Adrenal gland (tissue), 12 donors: ENCODE results near the gene ENTREP1. TPM values are rescaled to one million over a fixed set of nuclear protein-coding genes. Genes with fewer than 3 reads are reported as not detected.

ENCODE experiments used
- DNase-seq, 7 donors: peaks; one replicate each; pipeline ENCODE4 v3.0.0-alpha.2; 2019 to 2020
- H3K27ac ChIP-seq, 5 donors: fragments of 200-600 bp; sonication (generic) in 4 of 5; 1 replicate in 3 of 5; 2 replicates in 2 of 5; pipeline versions ENCODE4 v1.5.1 to v1.8.0; 2016 to 2020; ENCODE audit warnings: mild to moderate bottlenecking in 1 of 5
- H3K27me3 ChIP-seq: fragments of 200-600 bp; 2 replicates; pipeline ENCODE4 v1.8.0; 2021
- H3K36me3 ChIP-seq, 2 donors: fragments of 200-600 bp; replicated peaks in 1 of 2; 1 replicate in 1 of 2; 2 replicates in 1 of 2; pipeline versions ENCODE4 v1.5.1 to v1.8.0; 2018 to 2022
- H3K4me1 ChIP-seq, 2 donors: fragments of 200-600 bp; replicated peaks in 1 of 2; 1 replicate in 1 of 2; 2 replicates in 1 of 2; pipeline versions ENCODE4 v1.5.1 to v1.8.0; 2018 to 2021
- H3K4me3 ChIP-seq, 4 donors: fragments of 200-600 bp; sonication (generic) in 3 of 4; one replicate each; pipeline ENCODE4 v1.5.1; 2016 to 2018
- H3K9me3 ChIP-seq, 3 donors: fragments of 200-600 bp; sonication (generic) in 1 of 3; replicated peaks in 1 of 3; 1 replicate in 2 of 3; 2 replicates in 1 of 3; pipeline versions ENCODE4 v1.5.1 to v1.8.0; 2016 to 2021
- CTCF ChIP-seq, 6 experiments: fragments of 450-650 bp in 4 of 6; fragments of 200-600 bp in 2 of 6; sonication (generic) in 1 of 6; IDR thresholded peaks; 1 replicate in 5 of 6; 2 replicates in 1 of 6; pipeline versions ENCODE4 v1.5.1 to v1.8.0; 2016 to 2021; ENCODE audit warnings: antibody characterized with exemption in 6 of 6, mild to moderate bottlenecking in 2 of 6, moderate library complexity in 1 of 6
- POLR2A ChIP-seq, 2 donors: fragments of 450-650 bp; IDR thresholded peaks; one replicate each; pipeline ENCODE4 v1.6.1; 2017; ENCODE audit warnings: antibody characterized with exemption in 2 of 2, mild to moderate bottlenecking in 2 of 2, moderate library complexity in 1 of 2
- WGBS, 4 donors: extraction: QIAGEN DNeasy Blood & Tissue Kit in 2 of 4; methylation state at CpG; one replicate each; pipeline versions ENCODE4 v1.1.5 to v1.1.7; 2013 to 2017; 5-methylcytosine and 5-hydroxymethylcytosine counted together
- intact Hi-C, 2 donors: fragments of 100-400 bp; cut with DNase I; formaldehyde crosslinking; loops; one replicate each; pipeline versions ENCODE4 v1.14.1 to v1.15.0; 2022 to 2023
- polyA plus RNA-seq, 3 donors: library from polyadenylated mRNA; stranded (reverse); fragments of 200-250 nt in 2 of 3; fragments of 350-450 nt in 1 of 3; fragmentation: Illumina TruSeq in 1 of 3; extraction: RNeasy Lipid Tissue Mini Kit (QIAGEN cat#74804) in 1 of 3; gene quantifications; one replicate each; pipeline ENCODE4 v1.2.3, GENCODE V29; 2013 to 2014
- total RNA-seq, 9 donors: library from RNA; depleted of rRNA in 4 of 9; stranded (reverse); fragments of >200 nt in 4 of 9; fragments of 120-200 nt in 1 of 9; fragmentation: NEBNext Ultra II Directional in 1 of 9; extraction: Animal tissue kit (Norgen Biotek cat#: 25700) in 1 of 9; gene quantifications; one replicate each; pipeline versions ENCODE4 v1.1.0 to v1.2.4, GENCODE V29; 2013 to 2023
- donor health status: healthy with polysubstance abuse.
- donor health status: Bipolar disorder and iron deficiency.
- donor health status: DM: yes; HTN: yes; CAD: no.
- donor health status: DM: no; HTN: no; CAD: no.
- donor health status: DM: no; HTN: no; CAD: no.
- donor health status: DM: yes; HTN: yes; CAD: no.

ENTREP1 gene
- total and polyA plus RNA-seq, 12 donors, result 2.5 to 13.7 (median 6.9) TPM

- DNase-seq, result no peak
- Histone ChIP-seq H3K27me3 (no peaks in the 10 kb centered on the region), H3K4me3 (no peak overlapping the region), H3K9me3 (no peaks in the 10 kb centered on the region), H3K4me1 (no peaks in the 10 kb centered on the region), H3K36me3 (no peaks in the 10 kb centered on the region), H3K27ac (no peak overlapping the region)
- TF ChIP-seq CTCF (IDR thresholded peaks at IDR 0.05), result no peak
- TF ChIP-seq POLR2A (IDR thresholded peaks at IDR 0.05), result no peak
- 50 to 67% (median 60%) methylated on average over 1 of the region's 1 CpG for WGBS, 4 donors
- intact Hi-C loops, result no loop called here
These were observed 22.6 kb downstream of the ENTREP1 start for GRCh38 chr9:69347607-69348006.

DNA sequence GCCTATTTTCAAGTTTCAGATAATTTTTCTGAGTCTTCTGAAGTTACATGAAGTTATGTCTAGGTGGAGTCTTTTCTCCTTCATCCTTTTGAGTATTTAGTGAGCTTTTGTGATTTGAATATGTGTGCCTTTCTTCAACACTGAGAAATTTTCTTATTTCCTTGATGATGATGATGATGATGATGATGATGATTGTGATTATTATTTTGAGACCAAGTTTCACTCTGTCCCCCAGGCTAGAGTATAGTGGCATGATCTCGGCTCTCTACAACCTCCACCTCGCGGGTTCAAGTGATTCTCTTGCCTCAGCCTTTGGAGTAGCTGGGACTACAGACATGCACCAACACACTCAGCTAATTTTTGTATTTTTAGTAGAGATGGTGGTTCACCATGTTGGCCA lies 26.2 kb downstream of the ENTREP1 start:
- H3K27ac ChIP-seq, result no peak overlapping the region
- TF ChIP-seq POLR2A (IDR thresholded peaks at IDR 0.05) (no peak), CTCF (IDR thresholded peaks at IDR 0.05) (no peak)
- no peaks in the 10 kb centered on the region for H3K4me1 ChIP-seq
- no peaks in the 10 kb centered on the region for H3K9me3 ChIP-seq
- DNase-seq, result no peak
- H3K27me3 ChIP-seq, result no peaks in the 10 kb centered on the region
- no peak overlapping the region for H3K4me3 ChIP-seq
- no peaks in the 10 kb centered on the region for H3K36me3 ChIP-seq
- intact Hi-C loops, result no loop called here
- WGBS, 4 donors, result 88 to 99% (median 95%) methylated on average over 3 of the region's 3 CpGs

DNA sequence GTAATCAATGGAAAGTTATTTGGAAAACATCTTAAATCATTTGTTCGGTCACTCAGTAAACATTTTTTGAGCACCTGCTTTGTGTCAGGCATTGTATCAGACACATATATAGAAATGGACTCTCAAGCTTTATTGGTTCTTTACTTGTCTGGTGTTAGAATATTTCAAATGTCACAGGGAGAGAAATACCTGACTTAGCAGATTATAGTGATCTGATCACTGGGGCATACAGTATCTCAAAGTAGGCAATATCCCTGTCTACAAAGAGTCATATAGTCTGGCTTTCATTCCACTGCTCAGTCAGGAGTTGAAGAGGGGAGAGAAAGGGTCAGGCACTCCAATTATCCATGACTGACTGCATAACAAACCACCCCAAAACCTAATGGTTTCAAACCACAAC lies 30.2 kb downstream of the ENTREP1 start:
- H3K27me3 ChIP-seq, result no peaks in the 10 kb centered on the region
- no peaks in the 10 kb centered on the region for H3K9me3 ChIP-seq
- WGBS, 4 donors, result 91 to 100% (median 94%) methylated on average over 1 of the region's 1 CpG
- DNase-seq, result no peak
- intact Hi-C loops, result no loop called here
- H3K4me1 ChIP-seq, result no peaks in the 10 kb centered on the region
- no peak for TF ChIP-seq CTCF (IDR thresholded peaks at IDR 0.05)
- TF ChIP-seq POLR2A (IDR thresholded peaks at IDR 0.05), result no peak
- H3K27ac ChIP-seq, result no peak overlapping the region
- no peaks in the 10 kb centered on the region for H3K36me3 ChIP-seq
- H3K4me3 ChIP-seq, result no peak overlapping the region

DNA sequence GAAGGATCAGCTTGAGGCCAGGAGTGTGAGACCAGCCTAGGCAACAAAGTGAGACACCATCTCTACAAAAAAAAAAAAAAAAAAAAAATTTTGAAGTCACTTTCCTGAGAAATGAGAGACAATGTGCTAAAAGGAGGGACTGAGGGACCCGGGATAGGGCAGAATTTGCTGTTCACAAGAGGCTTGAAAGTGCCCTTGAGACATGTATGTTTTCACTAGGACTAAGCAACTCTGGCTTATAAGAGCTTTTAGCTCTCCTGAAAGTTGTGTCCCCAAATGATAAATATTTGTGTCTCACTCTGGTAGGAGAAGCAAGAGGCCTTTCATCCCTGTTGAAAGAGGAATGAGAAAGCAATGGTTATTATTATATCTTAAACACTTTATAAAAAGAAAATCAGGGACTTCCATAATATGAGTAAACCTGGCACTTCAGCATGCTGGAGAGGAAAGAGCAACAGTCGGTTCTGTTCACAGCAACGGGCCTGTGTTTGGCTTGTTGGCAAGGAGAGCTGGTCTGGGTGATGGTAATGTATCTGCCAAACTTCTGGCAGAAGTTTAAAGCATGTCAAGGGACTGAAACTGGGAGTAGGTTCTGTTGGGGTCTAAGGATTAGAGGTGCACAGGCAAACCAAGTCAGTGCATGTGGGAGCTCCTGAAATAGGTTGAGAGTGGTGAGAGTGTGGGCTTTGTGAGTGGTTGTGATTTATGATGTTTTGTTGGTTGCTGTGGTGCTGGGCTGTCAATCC lies 32.2 kb downstream of the ENTREP1 start:
- Histone ChIP-seq H3K4me1 (no peaks in the 10 kb centered on the region), H3K4me3 (no peak overlapping the region), H3K9me3 (no peaks in the 10 kb centered on the region), H3K27ac (no peak overlapping the region), H3K36me3 (no peaks in the 10 kb centered on the region), H3K27me3 (no peaks in the 10 kb centered on the region)
- WGBS, 4 donors, result 66 to 80% (median 75%) methylated on average over 3 of the region's 3 CpGs
- no peak for DNase-seq
- TF ChIP-seq CTCF (IDR thresholded peaks at IDR 0.05), result no peak
- TF ChIP-seq POLR2A (IDR thresholded peaks at IDR 0.05), result no peak
- intact Hi-C loops, result no loop called here
